GM23248 (cell line): Measurements from ENCODE around the gene PSG3.

Experiments
- EZH2 ChIP-seq: fragments of 200-600 bp; sonication (generic); IDR thresholded peaks from 2 replicates; pipeline ENCODE4 v1.6.1; 2018; ENCODE audit warnings: antibody characterized with exemption, mild to moderate bottlenecking; ENCODE audit not compliant: insufficient read depth, poor library complexity, severe bottlenecking
- EZH2phosphoT487 ChIP-seq: fragments of 200-600 bp; sonication (generic); IDR thresholded peaks from 2 replicates; pipeline ENCODE4 v1.6.1; 2018; ENCODE audit warnings: antibody characterized with exemption, moderate library complexity, mild to moderate bottlenecking, low read depth; ENCODE audit not compliant: insufficient read depth

- TF ChIP-seq EZH2 (no peak), EZH2phosphoT487 (no peak)
Observed at GRCh38 chr19:42762789-42763188, 22.5 kb upstream of the PSG3 start.
